Activated naive CD4-positive, alpha-beta T cell treated with Interleukin-2 at 50 U/mL for 16 hours (primary cell): ENCODE results near the gene CDH26.
A peak's percentile ranks its signal among the peaks of the same experiment; 100 is the strongest.

Experiments used
- DNase-seq: peaks from one replicate; pipeline ENCODE4 v3.0.0-alpha.2; 2020

Gene CDH26

DNA sequence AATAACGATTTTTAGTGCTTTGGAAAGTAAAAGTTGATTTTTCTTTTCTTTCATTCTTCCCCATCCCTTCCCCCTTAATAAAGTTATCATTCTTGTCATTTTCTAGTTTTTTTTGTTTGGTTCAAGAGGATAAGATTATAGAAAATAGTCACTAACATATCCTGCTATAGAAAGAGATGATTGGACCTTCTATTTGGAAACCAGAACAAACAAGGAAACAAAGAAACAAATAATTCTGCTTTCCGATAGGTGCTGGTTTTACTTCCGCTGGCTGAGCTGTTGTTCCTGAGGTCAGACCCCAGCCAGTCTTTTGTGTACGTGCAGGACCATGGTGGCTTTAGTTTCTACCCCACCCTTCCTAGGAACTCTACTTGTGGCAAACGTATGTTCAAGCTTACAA is at the start of gene CDH26:
TSS of gene CDH26 (plus strand) at position 301 of the 400 bp plus-strand sequence. CDS start 304 bp downstream, outside the sequence.
- no peak for DNase-seq

DNA sequence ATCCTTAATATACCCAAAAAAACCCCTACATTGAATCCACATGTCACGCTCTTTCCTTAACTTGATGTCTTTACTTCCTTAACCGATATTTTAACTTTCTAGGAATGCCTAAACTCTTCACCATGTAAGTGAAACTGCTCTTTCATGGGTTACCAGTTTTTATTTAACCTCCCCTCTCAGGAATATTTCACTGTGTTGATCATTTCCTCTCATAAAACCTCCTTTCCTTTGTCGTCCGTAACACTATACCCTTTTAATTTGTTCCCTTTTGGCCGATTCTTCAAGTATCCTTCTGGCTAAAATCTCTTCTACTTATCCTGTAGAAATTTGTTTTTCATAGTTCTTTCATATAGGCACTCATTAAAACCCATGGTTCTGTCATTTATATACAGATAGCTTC is 49.4 kb upstream of the CDH26 start:
- no peak for DNase-seq

DNA sequence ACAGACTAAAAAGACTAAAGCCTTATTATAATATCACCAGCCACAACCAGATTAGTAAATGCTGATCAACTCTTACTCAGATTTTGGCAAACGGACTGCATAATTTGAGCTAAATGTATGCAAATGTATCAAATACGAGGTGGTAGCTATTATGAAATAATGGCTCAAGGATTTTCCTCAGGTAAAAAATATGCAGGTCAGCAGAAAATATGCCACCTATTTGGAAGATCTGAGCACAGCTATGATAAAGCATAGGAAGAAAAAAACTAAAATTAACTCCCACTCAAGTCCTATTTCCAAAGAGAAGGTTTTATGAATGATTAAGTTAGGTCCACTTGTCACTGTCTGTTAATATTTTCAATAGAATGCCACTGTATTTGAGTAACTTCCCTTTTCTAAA is 47.2 kb upstream of the CDH26 start:
- no peak for DNase-seq

DNA sequence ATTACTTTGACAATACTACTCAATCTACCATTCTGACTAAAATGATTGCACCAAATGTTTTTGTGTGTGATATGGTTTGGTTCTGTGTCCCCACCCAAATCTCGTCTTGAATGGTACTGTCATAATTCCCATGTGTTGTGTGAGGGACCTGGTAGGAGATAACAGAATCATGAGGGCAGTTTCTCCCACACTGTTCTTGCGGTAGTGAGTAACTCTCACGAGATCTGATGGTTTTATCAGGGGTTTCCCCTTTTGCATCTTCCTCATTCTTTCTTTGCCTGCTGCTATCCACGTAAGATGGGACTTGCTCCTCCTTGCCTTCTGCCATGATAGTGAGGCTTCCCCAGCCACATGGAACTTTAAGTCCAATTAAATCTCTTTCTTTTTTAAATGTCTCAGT is 45.6 kb upstream of the CDH26 start:
- DNase-seq = no peak

DNA sequence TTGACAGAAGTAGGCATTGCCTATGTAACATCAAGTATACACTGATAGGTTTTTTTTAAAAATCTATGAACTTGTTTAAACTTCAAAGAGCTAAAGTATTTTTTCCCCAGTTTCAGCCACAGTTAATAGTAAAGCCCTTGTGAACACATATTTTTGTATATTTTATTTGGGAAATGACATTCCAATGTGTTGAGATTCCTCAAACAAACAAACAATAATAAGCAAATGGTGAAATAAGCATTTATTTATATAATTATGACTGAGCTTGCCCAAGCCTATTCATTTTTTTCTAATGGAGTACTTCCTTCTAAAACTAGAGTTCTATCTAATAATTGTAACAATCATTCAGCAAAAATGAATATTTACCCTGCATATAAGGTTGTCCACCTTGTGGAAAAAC is 37.3 kb upstream of the CDH26 start:
- DNase-seq = no peak

DNA sequence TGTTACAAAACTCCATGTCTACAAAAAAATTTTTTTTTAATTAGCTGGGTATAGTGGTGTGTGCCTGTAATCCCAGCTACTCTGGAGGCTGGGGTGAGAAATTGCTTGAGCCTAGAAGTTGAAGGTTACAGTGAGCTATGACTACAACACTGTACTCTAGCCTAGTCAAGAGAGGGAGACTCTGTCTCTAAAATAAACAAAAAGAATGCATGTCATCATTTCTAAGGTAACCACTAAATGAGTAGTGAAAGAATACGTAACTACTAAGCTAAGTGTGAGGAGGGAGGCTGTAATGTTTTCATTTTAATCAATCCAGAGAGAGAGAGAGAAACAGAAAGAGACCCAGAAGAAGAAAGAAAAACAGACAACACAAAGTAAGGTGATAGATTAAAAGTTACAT is 34.7 kb upstream of the CDH26 start:
- DNase-seq = no peak

DNA sequence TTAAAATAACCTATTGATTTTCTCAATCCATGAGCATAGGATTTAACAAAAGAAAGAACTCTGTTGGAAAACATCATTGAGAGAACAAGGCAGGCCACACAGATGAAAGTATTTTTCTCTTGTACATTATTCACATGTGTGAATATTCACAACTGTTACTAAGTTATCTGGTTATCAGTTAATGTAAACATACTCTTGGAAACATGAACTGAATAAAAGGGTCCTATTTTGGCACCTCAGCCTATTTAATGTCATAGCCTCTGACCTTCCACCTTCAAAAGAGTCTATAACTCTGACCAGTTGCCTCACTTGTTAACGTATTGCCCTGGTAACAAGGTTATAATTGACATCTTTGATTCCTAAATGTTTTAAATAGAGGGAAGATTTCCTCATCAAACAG is 32.9 kb upstream of the CDH26 start:
- DNase-seq = no peak

DNA sequence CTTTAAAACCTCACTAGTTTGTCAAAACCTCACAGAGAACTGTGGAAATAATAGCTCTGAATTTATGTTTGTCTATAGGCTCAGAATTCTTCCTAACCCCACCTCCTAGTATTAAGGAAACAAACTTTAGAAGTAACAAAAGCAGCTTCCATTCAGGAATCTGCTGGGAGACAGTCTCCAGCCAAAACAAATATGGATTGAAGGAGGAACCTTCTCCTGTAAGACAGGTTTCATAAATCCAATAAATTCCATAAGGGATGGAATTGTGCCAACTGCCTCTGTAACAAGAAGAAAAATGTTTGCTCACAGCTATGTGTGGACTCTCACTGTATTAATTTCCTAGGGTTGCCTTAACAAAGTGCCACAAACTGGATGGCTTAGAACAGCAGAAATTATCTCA is 32.3 kb upstream of the CDH26 start:
- no peak for DNase-seq

DNA sequence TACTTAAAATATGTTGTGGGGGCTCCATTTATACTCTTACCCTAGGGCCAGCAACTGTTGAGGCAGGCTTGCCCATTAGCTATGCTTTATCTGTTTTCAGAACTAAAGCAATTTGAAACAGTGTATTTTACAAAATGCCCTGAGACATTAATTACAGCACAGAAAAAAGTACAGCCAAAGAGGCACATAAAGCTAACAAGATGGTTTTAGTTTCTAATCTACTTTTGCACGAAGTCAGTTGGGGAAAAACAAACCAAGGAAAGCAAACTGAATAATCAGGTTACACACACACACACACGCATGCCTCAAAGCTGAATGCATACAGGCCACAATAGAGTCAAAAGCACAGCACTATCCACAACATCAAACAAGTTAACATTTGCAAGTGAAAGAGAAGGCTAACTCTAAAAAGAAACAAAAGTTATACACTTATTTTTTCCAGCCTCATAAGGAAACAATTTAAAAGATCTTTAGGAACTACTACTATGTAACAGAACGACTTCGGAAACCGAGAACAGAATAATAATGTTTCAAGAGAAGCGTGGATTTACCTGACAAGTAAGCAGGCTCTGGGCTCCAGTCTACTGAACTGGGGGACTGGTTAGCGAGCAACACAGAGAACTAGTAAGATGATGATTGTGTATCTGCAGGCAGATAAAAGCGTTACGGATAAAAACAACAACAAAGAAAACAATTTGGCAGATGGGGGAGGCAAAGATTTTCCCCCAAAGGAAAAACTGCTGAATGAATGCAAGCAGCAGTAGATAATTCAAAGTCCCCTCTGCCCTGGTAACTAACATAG is 26.5 kb upstream of the CDH26 start:
- no peak for DNase-seq

DNA sequence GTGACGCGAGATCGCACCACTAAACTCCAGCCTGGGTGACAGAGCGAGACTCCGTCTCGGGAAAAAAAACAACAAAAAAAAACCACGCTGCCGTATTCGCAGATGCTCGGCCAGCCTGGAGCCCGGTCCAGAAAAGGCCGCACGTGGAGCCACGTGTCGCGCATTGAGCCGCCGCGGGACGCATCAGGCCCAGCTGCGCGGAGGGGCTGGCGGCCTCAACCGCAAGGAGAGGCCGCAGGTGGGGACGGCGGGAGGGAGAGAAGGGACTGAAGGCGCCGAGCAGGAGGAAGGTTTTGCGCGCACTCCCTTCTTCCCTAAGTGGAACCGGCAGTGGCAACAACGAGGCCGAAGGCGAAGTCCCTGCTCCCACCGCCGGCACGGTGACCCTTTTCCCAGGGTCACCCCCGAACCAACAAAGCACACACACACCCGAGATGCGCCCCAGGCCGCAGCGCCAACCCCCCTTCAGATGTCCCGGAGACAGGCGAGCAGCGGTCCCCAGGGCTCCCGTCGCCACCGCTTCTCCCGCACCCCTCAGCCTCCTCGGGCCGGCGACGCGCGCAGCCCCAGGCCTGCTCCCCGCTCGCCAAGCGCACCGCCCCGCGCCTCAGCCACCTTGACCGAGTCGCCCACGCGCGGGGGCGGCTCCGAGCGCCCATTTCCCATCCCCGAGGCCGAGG is 25.5 kb upstream of the CDH26 start:
- no peak for DNase-seq

DNA sequence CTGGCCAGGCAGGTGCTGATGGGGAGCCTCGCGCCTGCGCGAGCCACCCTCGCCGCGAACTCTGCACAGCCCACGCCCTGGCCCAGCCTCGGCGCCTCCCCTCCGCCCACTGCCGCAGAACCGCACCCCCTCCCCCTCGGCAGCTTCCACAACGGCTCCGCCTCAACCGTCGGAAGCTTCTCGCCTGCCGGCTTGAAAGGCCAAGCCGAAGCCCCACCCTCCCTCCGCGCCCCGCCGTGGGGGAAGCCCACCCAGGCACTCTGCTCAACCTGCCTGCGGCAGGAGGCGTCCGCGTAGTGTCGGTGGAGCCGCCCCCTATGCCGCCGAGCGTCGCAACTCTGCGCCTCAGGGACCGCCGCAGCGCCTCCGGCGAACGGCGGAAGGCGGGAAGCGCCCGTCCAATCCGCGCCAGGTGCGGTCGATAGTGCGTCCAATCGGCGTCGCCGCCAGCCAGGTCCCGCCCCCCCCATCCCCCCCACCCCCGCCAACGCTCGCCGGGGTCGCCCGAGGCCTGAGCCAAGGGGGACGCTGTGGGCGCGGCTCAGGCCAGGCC is 24.9 kb upstream of the CDH26 start, which contains the start of gene SYCP2:
TSS of gene SYCP2 (minus strand) at position 342 of the 553 bp plus-strand sequence. CDS start 11,224 bp downstream, outside the sequence.
- DNase-seq = peak; percentile 71

DNA sequence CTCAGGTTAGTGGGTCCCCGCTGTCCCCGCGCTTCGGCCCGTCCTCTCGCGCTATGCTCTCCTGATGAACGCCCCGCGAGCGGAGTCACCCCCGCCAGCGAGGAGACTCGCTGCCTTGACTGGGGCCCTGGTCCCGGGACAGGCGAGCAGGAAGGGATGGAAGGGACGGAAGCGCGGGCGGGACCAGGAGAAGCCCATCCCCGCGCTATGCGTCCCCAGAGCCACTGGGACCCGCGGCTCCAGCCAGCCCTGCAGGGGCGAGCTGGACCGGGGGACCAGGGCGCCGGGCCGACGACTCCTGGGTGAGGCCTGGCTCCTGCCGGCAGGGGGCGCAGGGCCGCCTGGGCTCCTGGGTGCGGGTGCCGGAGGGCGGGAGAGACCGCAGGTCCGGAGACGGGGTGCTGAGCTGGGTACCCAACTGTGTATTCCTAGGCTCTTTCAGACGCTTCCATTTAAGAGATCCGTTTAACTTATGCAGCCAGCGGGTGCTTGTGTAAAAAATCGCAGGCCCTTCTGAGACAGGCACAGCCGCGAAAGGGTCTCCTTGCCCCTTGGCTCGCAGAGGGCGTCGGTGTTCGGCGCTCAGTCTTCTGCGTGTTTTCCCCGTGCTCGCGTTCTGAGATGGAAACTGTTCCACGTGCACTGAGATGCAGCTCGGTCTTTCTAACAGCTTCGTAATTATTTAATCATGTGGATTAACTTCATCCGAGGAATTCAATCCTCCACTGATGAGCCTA is 24.2 kb upstream of the CDH26 start:
- DNase-seq = peak; percentile 84

DNA sequence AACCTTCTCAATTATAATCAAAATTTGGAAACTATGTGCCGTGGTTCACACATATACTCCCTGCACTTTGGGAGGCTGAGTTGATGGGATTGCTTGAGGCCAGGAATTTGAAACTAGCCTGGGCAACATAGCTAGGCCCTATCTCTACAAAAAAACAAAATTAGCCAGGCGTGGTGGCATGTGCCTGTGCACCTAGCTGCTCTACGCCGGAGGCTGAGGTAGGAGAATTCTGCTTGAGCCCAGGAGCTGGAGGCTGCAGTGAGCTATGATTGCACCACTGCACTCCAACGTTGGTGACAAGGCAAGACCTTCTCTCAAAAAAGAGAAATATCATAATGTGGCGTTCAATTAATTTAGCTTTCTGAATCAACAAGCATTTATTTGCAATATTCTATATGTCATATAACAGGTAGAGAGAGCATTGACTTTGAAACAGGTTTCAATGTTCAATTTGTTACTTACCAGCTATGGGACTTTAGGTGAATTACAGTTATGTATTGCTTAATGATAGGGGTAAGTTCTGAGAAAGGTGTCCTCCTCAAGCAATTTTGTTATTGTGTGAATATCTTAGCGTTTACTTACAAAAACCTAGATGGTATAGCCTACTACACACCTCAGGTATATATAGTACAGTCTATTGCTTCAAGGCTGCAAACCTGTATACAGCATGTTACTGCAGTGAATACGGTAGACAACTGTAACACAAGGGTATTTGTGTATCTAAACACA is 22.6 kb upstream of the CDH26 start:
- DNase-seq = no peak

DNA sequence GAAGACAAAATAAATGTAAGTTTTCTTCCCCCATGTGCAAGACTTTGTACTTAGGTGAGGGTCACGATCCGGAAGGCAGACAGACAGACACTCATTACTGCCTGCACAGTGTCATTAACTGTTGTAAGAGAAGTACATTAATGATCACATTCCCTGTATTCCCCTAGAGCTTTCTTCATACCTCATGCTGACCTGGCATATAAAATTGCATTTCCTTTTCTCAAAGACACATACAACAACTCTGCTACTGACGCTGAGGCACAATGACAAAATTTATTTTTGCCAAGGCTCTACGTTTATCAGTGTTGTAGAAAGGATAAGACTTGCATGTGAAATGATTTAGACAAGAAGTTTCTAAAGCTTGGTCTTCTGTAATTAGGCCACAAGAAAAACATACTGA is 21.8 kb upstream of the CDH26 start:
- no peak for DNase-seq

DNA sequence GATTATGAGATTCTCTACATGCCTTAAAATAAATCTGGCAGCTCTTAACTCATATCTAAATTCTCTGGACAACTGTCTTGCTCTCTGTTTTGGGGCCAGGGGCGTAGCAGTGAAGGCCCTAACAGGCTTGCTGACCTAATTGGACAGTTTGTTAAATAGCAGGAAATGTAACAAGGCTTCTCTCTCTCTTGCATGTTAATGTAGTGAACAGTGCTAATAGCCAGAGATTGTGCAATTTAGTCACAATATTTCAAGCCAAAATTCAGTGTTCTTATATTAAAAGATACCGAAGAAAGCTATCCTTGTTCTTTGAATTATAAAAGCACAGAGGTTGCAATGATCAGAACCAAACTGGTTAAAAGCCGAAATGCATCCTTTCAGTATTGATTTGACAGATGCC is 21.1 kb upstream of the CDH26 start:
- DNase-seq = no peak

DNA sequence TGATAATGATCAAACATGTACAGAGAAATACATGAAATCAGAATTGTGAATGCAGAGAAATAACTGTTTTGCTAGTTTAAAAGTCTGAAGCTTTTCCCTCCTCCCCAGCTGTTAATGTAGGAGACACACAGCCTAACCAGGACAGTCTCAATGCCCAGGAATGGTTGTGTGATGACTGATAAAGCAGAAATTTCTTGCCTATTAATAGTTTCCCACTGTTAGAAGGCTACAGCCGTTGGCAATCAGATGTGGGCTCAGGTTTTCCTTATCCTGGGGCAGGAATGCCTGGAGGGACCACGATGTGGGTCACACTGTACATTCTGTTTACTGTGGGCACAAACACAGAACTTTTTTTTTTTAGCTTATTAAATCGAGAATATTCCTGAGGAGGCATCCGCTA is 20.0 kb upstream of the CDH26 start:
- no peak for DNase-seq

DNA sequence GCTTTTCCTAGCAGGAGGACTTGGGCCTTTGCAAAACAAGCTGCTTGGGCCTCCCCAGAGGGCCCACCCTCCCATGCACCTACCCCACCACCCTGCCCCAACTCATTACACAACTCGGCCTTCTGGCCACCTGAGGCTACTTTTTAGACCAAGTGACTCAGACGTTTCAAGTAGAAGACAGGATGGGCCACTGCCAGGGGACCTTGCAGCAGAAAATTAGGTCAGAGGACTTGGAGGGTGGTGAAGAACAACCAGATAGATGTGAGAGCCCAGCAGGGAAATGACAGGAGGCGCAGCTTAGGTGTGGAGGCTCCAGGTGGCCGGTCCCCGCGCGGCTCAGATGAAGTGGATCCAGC is 19.5 kb upstream of the CDH26 start:
- no peak for DNase-seq

DNA sequence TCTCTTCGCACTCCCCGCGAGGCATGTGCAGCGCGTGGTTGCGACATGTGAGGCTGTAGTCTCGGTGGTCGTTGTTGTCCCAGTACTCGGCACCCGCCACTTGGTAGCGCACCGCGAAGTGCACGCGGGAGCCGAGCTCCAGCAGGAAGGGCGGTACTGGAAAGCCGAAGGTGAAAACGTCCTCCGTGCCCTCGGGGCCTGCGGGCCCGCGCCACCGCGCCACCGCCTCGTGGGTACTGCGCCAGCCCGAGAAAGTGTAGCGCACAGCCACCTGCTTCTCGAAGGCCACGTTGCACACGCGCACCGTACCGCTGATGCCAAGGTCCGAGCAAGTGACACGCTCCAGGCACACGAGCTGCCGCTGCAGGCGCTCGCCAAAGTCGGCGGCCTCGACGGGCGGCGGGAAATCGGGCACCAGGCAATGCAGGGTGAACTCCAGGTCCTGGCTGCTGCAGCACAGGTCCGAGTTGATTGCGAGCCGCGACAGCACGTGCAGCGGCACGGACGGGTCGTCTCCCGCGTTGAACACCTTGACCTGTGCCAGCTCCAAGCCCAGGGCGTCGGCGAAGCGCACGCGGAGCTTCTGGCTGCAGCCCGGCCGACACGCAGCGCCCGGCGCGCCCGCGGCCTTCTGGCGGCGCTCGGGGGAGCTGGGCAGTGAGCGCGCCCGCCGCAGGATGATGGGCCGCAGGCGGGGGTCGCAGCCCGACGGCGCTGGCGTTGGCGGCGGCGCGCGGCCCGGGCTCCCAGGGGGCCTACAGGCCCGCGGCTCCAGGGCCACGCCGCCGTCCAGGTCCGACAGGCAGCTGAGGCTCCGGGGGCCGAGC is 19.0 kb upstream of the CDH26 start:
- DNase-seq = no peak

DNA sequence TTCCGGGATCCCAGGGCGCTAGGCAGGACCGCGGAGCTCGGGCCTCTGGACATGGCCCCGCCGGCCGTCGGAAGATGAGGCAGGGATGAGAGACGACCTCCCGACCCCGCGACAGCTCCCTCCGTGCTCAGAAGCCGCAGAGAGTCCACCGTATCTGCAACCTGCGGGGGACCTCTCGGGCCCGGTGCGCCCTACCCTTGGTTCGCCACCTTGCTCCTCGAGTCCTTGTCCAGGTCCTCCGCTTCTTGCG is 18.4 kb upstream of the CDH26 start:
- no peak for DNase-seq

DNA sequence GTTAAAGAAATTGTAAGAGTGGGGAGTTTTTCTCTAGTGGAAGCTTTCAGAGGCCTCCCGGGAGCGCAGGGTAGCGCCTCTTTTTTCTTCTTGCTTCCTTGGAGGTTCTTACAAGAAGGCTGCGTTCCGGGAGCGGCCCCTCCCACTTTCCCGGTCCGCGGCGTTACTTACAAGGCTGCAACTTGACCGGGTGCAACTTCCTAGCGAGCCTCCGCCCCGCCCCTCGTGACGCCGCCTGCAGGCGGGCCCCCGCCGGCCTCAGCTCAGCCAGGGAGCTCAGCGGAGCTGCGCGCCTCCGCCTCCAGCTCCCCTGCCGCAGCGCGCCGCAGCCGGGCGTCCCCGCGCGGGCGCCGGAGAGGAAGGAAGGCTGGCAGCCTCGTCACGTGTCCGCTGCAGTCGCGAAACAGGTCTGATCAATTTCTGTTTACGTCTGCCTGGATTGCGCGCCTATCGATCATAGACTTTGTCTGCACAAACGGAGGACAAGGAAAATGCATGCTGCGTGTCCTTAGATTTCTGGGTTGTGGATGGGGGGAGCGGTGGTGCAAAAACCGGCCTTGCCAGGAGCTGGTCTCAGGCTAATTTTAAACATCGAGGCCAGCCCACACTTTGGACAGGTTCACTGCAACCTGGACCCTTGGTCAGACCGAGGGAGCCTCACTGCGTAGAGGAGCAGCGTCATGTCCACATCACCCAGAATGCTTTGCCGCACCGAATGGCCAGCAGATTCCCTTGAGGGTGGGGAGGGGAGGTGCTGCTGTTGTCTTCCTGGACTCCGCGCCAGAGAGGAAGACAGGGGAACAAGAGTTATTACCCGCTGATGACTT is 17.9 kb upstream of the CDH26 start, which contains the start of the genes FAM217B and PPP1R3D:
TSS of gene FAM217B (plus strand) at position 261 of the 827 bp plus-strand sequence. CDS start 3,555 bp downstream, outside the sequence.
TSS of gene PPP1R3D (minus strand) at position 177 of the 827 bp plus-strand sequence. CDS start 374 bp downstream, outside the sequence.
- peak; percentile 90 for DNase-seq

DNA sequence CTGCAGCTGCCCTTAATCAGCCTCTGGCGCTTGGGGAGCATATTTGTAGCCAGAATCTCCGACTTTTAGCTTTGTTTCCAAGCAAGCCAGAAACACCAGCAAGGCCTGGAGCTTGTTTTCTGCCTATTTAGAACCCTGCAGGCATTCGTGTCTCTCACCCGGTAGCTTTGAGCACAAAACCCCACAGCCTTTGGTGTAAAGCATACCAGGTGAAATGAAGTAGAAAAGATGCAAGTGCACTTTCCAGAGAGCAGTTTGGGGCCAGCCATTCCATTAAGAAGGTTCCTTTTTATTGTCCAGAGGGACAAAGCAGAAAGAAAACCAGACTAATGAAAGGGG is 17.3 kb upstream of the CDH26 start:
- no peak for DNase-seq
